HG02885 (cell line): ENCODE measurements around the gene DNPEP.

Experiments used
- ATAC-seq: cut with Tn5 transposase; IDR thresholded peaks from one replicate; pipeline ENCODE4 v1.9.1; 2021; ENCODE audit warnings: mild to moderate bottlenecking; ENCODE audit not compliant: unreplicated experiment, poor library complexity

DNPEP gene

DNA sequence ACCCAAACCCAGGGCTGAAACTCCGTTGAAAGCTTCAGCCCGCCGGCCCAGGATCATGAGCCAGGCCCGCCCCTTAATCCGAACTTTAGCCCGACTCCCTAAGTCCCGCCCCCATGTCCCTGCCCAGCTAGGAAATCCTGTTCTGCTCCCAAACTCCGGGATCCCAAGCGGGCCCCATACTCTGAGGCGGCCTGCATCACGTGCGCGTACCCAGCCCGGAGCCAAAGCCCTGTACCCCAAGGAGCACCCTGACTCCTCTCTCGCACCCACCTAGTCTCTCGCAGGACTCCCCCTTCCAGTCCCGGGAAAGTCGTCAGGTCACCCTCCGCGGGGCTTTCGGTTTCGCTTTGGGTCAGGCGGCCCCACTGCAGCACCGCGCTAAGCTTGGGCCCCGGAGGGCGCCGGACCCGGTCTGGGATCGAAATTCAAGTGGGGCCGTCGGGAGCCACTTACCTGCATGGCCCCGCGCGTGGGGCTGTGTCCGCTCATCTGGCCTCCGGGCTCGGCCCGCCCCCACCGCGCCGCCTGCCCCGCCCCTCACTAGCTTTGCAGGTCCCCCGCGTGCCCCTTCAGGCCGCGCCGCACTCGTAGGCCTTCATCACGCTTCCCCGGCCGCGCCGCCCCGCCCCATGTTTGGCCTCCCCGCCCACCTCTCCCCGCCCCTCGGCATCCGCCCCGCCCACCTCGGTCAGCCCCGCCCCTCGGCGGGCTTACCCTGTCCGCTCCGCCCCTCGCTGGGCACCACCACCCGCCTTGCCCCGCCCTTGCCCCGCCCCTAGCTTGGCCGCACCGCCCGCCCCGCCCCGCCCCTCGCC, at the start of gene DNPEP:
Gene DNPEP (minus strand): TSS at position 607 of the 815 bp plus-strand sequence. CDS start 118 bp downstream, at position 489.
- ATAC-seq, result peak; percentile 62

- ATAC-seq, result no peak
Measured at GRCh38 chr2:219437141-219437540, 49.4 kb upstream of the DNPEP start.

GRCh38 chr2:219436491-219436890, 48.8 kb upstream of the DNPEP start:
- ATAC-seq, result no peak

GRCh38 chr2:219435701-219436100, 48.0 kb upstream of the DNPEP start:
- no peak for ATAC-seq

DNA sequence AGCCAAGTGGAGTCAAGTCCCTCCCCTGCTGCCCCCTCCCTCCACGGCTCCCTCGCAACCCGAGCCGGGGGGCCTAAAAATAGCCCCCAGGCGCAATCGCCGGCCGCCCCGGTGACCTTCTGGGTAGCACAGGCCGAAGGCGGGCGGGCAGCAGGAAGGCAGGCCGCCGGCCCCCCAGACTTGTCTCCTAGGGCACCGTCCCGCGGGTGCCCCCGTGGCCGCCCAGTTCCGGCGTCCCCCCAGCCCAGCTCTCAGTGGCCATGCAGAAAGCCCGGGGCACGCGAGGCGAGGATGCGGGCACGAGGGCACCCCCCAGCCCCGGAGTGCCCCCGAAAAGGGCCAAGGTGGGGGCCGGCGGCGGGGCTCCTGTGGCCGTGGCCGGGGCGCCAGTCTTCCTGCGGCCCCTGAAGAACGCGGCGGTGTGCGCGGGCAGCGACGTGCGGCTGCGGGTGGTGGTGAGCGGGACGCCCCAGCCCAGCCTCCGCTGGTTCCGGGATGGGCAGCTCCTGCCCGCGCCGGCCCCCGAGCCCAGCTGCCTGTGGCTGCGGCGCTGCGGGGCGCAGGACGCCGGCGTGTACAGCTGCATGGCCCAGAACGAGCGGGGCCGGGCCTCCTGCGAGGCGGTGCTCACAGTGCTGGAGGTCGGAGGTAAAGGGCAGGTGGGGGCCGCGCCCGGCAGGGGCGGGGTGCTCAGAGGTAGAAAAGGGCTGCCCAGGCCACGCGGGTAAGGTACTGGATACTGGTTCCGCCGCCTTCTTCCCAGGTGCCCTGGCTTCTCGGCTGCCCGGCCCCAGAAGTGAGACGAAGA, 47.2 kb upstream of the DNPEP start, which contains the start of gene SPEG:
Gene SPEG (plus strand): TSS at position 126 of the 808 bp plus-strand sequence. CDS start 135 bp downstream, at position 261.
- no peak for ATAC-seq

DNA sequence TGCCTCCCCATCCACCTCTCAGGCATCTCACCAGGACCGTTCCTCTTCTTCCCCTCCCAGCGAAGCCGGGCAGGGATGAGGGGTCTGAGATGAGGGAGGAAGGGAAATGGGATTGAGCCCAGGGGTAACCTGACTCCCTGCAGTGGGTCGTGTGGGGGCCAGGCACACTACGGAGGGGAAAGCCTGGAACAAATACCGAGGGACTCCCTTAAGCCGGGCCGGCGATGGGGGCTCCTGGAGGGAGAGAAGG, 46.7 kb upstream of the DNPEP start:
- ATAC-seq, result no peak

DNA sequence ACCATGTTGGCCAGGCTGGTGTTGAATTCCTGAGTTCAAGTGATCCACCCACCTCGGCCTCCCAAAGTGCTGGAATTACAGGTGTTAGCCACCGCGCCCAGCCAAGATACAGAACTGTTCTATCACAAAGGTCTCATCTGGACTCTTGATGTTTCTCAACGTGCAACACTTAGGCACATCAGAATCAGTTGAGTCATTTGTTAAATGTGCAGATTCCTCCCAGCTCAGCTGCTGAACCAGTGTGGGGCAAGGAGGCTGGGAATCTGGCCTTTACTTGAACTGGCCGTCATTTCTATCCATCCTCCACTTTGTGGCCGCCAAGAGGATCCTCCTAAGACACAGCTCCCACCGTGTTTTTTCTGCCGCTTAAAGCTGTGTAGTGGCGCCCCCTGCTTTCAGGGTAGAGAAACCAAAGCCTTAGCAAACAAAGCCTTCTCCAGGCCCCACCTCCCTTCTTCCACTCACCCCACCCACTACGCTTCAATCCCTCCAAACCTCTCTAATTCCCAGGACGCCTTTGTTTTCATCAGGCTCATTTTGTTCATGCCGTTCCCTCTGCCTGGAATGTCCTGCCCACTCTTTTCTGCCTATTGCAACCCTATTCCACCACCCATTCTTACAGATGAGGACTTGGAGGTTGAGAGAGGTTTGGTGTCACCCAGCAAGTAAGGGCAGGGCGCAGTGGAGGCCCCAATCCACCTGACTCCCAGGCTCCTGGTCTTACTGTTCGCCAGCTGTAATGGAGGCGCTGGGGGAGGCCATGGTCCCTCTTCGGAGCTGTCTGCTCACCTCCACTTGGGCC, 46.2 kb upstream of the DNPEP start:
- ATAC-seq, result no peak

DNA sequence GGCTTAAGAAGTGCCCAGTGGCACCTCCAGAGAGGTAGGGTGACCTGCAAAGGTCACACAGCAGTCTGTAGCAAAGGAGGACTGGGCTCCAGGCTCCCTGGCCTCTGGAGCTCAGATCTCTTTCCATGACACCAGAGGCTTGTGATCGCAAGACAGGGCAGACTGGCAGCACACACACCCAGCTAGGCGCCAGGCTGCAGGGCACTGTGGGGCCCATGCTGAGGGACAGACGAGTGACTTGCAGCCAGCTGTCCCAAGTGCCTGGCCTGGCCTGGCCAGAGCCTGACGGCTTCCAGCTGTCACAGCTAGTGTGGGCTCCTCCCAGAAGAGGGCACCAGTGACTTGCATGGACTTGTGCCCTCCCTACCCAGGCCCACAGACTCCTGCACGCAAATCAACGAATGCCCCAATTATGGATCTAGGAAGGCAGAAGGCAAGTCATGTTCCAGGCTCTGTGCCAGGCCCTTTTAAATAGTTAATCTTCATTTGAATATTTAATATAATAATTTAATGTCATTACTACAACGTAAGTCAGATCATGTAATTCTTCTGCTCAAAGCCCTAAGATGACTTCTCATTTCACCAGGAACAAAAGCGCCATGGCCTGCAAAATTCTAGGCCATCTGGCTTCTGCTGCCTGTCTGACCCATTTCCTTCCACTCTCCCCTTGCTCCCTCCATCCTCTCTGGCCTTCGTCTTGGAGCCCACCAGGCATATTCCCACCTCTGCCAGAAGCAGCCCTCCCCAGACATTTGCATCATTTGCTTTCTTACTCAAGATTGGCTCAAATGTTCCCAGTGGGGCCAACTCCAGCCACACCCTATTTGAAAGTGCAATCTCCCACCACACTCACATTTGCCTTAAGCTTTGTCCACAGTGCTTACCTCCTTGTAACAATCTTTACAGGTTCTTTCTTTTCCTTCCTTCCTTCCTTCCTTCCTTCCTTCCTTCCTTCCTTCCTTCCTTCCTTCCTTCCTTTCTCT, 43.2 kb upstream of the DNPEP start:
- no peak for ATAC-seq

DNA sequence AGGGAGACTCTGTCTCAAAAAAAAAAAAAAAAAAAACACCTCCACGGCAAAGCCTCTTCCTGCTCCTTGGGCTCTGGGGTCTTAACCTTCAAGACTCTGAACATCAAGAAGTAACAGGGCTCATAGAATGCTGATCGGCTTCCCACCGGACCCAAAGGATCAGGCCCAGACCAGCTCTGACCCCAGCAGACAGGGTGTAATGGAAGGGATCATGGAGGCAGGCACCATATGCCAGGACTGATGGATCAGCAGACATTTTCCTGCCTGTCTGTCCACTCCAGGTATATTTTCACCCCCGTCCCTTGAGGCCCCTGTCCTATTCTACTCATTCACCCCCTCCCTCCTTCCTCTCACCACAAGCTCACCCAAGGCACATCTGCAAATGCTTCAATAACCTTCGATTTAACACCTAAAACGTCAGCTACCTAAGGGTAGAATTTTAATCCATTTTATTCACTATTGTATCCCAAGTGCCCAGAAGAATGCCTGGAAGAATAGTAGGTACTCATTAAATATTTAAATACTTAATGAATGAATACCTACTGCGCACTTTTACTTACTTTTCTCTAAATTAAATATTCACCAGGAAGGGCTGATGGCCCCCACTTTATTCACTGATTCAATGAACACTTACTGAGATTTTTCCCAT, 42.4 kb upstream of the DNPEP start:
- ATAC-seq, result no peak

- no peak for ATAC-seq
Measured at GRCh38 chr2:219428469-219428868, 40.8 kb upstream of the DNPEP start.

DNA sequence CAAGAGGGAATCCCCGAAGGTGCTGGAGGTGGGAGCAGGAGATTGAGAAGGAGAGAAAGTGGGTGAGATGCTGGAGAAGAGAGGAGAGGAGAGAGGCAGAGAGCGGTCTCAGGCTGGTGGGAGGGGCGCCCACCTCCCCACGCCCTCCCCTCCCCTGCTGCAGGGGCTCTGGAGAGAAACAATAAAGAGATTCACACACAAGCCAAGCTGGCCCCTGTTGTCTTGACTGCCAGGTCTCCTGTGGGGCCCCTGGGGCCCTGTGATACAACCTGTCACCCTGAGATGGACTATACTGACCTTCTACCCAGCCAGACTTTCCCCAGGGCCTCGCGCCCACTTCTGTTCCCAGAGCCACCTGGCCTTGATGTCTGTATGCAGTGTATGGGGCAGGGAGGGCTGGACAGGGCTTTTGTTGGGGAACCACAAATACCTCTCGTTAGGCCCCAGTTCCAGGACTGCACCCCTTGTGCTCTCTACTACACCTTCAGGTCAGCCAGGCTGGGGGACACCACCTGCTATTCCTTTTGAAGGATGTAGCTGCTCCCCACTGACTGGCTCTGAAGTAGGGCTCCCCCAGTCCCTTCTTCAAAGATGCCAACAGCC, 38.9 kb upstream of the DNPEP start:
- ATAC-seq, result no peak

DNA sequence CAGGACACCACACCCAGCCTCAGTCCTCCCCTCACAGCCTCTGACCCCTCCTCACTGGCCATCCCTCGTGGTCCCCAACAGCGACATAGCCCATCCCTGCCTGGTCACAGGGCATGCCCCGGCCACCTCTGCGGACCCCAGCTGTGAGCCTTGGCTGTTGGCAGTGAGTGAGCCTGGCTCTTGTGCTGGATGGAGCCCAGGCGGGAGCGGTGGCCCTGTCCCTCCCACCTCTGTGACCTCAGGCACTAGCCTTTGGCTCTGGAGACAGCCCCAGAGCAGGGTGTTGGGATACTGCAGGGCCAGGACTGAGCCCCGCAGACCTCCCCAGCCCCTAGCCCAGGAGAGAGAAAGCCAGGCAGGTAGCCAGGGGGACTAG, 38.3 kb upstream of the DNPEP start:
- ATAC-seq, result no peak

DNA sequence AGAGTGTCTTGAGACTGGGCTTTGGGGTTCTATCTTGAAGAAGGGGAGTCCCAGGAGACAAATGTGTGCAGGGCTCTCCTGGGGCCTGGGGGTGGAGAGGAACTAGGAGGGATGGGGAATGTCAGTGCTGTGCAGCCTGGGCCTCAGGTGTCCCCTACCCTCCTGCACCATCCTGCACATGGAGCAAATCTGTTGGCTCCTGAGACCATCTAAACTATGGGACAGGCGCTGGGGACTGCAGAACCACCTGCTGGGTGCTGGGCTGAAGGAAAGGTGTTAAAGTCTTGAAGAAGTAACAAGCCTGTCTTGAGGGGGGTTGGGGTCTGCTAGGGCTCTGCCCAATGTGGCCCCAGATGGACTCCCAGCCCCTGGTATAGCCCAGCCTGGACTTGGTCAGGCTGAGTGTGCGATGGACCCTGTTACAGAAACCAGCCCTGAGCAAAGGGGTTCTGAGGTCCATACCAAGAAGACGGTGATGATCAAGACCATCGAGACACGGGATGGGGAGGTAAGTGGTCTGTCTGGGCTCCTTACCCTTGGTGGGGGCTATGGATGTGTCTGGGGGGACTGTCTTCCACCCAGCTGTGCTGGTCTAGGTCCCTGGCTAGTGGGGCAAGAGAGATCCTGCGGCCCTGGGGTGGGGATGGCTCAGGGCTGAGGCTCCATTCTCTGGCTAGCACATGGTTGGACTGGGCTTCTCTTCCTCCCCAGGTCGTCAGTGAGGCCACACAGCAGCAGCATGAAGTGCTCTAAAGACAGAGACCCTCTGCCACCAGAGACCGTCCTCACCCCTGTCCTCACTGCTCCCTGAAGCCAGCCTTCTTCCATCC, 37.7 kb upstream of the DNPEP start:
- no peak for ATAC-seq

DNA sequence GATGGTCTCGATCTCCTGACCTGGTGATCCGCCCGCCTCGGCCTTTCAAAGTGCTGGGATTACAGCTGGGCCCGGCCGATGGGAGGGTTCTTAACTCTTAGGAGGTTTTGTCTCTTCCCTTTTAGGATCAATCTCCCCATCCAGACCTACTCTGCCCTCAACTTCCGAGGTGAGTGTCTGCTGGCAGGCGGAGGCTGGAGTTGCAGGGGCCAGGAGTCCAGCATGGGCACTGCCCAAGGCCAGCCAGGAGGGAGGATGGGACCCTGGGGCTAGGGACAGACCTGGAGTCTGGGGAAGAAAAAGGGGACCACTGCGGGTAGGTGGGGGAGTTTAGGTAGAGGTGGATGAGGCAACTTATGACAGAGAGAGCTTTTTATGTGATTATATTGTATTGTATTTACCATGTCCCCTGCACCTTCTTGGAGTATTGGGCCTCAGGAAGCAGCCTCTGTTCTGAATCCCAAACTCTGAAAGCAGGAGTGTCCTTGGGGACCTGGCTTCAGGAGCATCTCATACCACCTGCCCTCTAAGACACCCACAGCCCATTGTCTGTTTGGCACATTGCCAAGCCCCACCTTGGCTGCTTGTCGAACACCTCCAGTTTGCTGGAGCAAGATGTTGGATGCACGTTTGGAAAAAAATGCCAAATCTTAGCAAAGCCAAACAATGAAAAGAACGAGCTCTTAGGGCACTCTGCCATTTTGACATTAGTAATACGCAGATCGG, 36.1 kb upstream of the DNPEP start:
- no peak for ATAC-seq

- no peak for ATAC-seq
Measured at GRCh38 chr2:219422952-219423534, 35.3 kb upstream of the DNPEP start.

GRCh38 chr2:219421323-219421722, 33.6 kb upstream of the DNPEP start:
- no peak for ATAC-seq

DNA sequence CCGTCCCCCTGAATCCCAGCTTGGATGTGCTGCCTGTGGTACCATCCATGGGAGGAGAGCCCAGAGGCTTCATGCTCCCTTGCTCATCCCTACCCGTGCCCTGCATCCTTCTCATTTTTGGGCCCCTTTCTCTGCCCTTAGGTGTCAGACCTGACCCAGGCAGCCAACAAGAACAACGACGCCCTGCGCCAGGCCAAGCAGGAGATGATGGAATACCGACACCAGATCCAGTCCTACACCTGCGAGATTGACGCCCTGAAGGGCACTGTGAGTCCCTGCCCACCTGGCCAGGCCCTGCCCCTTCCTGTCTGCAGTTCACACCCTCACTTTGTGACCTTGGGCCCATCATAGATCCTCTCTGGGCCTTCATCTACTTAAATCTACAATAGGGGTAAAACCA, 33.0 kb upstream of the DNPEP start:
- ATAC-seq, result no peak
